SK-N-DZ (cell line): ENCODE measurements around the gene CDC25C.
"Not testable (repeated sequence)": the region's sequence is repeated elsewhere in the genome, so short reads cannot be mapped to it uniquely, and the experiment has no call there.

ENCODE experiments used
- DNase-seq: peaks from one replicate; pipeline ENCODE4 v3.0.0-alpha.2; 2015; ENCODE audit warnings: low spot score

Gene CDC25C

DNA sequence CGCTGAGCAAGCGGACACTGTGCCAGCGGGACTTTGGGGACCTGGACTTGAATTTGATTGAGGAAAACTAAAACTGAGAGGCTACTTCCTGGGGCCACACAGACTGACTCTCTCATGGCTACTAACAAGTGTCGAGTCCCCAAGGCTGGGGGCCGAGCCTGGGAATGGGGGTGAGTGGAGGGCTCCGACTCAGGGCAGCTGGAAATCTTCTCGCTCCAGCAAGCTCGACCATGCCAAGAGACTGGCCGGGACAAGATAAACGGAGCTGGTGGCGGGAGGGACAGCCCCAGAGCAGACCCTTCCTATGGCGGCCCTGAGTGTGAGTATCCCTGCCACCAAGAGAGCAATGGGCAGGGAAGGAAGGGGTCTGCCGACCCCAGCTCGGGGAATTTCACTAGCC is 15.3 kb upstream of the CDC25C start:
- DNase-seq, result no peak

DNA sequence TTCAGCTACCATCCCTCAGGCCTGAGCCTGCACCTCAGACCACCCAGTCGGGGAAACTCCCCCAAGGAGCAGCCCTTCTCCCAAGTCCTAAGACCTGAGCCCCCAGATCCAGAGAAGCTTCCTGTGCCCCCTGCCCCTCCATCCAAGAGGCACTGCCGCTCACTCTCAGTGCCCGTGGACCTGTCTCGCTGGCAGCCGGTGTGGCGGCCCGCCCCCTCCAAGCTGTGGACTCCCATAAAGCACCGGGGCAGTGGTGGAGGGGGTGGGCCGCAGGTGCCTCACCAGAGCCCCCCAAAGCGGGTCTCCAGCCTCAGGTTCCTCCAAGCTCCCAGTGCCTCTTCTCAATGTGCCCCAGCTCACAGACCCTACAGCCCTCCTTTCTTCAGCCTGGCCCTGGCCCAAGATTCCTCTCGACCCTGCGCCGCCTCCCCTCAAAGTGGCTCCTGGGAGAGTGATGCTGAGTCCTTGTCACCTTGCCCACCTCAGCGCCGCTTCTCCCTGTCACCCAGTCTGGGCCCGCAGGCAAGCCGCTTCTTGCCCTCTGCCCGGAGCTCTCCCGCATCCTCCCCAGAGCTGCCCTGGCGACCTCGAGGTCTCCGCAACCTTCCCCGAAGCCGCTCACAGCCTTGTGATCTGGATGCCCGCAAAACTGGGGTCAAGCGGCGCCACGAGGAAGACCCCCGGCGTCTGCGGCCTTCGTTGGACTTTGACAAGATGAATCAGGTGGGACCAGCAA is 13.5 kb upstream of the CDC25C start:
- no peak for DNase-seq

DNA sequence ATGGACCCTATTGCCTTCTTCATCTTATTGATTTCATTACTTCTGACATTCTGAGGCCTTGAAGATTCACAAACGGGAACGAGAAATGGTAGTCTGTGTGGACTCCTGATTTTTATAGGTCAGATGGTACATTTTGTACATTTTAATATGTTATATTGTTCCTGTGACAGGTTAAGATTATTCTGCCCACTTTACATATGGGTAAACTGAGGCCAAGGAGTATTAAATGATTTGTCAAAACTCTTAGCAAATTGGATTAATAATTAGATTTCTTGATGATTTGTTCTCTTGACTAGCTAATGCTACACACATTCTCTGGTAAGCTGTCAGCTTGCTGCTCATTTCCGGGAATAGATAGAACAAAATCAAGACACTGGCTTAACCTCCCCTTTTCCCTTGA is 8.4 kb upstream of the CDC25C start:
- DNase-seq, result no peak

DNA sequence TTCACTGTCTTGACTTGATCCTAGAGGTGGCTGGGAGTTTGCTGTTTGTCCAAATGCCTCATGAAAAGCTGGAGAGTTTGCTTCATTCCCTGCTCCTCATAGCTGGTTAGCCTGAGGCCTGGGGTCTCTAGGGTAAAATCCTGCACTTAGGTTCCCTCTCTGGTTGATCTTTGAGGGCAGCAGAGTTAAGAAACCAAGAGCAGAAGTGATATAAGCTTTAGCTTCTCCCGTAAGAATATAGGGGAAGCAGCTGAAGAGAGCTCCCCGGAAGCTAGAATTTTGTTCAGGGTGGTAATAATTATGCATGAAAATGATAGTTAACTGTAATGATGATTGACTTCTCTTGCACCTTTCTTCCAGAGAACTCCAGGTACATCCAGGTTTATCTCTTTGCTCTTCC is 7.9 kb upstream of the CDC25C start:
- no peak for DNase-seq

DNA sequence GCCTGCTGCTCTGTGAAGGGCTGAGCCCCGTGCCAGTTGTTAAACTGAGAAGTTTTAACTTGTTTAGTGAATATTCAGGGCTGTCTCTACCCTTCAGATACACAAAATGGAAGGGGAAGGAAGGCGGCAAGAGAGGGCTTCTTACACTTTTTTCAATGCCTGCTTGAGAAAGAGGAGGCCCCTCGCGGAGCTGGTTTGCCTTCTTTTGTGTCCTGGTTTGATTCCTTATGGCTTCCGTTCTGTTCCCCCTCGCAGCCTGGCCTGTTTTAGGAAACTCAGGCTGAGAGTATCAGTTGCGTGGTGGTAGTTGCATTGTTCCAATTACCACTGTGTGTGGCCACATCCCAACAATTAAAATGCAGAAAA is 7.5 kb upstream of the CDC25C start:
- no peak for DNase-seq

DNA sequence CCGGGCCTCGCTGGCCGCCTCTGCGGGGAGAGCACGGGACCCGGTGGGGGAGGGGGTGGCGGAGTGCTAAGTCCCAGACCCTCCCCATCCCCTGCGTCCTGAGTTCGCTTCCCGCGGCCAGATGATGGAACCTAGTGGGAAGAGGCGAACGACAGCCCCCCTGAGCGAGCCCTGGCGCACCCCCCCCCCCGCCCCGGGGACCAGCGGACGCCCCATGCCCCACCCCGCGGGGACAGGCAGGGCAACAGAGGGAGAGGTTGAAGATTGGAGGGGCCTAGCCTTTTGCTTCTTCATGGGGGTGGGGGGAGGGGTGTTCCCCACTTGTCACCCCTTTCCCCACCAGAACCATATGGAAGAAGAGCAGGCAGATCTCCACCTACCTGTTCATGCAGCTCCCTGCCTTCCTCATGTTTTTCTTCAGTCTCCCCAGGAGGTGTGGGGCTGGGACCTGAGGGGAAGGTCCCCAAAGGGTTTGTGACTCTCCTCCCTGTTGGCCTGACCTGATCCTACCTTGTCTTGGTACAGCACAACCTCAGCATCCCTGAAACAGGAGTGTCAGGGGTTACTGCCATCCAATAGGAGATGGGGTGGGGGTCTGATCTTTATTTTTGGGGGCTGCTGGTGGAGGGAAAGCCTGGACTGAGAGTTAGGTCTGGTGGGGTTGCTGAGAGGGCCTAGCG is 6.9 kb upstream of the CDC25C start:
- peak; percentile 19 for DNase-seq

DNA sequence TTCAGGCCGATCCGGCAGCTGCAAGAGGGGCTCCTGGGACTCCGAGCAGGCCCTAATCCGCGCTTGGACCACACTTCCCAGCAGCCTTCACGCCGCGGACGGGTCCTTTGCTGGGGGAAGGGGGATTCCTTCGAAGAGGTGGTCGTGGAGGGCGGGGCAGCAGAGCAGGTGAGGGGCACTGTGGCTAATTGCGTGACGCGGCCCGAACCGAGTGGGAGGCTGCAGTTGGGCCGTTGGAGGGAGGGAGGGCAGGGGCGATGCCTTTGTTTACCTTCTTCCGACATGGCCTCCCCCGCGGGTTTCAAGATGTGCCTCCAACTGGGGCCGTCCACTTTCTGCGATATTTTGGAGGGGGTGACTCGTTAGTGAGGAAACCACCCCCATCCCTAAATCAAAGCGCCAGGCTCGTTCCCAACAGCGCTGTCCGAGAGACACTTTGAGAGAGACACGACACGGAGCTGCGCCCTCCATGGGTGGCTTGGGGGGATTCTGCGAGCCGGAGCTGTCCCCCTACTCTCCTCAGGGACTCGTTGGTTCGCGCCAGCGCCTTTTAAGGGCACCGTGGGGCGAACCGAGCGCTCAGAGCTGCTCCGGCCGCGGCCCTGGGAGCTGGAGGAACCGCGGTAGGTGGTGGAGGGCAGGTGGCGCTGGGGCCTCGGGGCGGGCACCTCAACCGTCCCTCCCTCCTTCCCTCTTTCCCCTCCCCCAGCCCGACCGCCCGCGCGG is 6.2 kb upstream of the CDC25C start, which contains the start of gene FAM53C:
Gene FAM53C, plus strand, starts transcription at position 582 of the 726 bp plus-strand sequence. CDS start 3,070 bp downstream, outside the sequence.
- DNase-seq, result peak; percentile 95

DNA sequence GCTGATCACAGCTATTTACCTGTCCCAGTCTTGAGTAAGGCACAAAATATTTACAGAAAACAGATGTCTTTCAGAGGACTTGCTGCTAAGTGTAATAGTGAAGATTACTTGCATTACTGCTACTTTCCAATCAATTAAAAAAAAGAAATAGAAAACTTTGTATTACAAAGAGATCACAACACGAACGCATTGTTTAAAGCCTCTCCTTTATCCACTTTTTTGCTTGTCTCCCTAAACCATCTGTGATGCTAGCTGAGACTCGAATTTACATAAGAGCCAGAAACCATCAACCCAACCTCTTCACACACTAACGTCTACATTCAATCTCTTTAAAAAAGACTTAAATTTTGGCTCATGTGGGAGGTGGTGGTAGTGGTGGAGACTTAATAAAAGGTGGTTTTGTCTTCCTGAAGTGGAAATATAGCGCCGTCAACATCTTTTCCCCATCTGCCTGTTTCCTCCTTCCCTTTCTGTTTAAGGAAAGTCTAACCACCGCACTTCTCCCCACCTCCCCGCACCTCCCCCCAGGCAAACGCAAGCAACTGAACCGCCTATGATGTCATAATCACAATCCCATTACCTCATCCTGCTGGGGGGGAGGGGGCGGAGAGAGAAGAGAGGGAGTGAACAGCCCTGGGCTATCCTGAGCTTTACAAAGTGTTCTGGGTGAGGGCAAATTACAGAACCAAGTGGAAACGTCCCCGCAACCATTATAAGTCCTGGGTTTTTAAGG is 5.5 kb upstream of the CDC25C start:
- DNase-seq, result no peak

DNA sequence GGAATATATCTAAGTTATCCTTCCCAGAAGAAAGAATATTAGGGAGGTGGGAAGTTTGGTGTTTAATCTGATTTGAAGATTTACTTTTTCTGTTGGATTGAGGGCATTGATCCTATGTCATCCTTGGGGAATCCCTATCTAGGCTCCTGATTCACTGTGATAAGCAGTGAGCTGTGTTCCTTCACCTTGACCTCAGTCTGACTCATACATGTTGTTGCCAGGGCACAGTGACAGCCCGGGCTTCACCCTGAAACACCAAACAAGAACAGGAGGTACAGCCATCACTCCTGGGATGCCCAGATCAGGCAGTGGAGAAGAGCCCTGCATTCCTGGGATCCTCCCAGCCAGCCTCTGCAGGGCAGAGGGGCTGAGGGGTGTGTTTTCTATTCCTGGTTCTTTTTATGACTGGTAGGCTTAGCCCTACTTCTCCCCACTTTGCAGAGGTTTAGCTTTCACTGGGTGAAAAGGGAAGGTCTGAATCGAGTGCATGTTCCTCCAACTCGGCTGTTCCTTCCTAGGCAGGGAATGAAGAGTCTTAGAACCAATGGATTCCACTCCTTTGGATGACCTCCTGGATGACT is 3.4 kb upstream of the CDC25C start:
- no peak for DNase-seq

DNA sequence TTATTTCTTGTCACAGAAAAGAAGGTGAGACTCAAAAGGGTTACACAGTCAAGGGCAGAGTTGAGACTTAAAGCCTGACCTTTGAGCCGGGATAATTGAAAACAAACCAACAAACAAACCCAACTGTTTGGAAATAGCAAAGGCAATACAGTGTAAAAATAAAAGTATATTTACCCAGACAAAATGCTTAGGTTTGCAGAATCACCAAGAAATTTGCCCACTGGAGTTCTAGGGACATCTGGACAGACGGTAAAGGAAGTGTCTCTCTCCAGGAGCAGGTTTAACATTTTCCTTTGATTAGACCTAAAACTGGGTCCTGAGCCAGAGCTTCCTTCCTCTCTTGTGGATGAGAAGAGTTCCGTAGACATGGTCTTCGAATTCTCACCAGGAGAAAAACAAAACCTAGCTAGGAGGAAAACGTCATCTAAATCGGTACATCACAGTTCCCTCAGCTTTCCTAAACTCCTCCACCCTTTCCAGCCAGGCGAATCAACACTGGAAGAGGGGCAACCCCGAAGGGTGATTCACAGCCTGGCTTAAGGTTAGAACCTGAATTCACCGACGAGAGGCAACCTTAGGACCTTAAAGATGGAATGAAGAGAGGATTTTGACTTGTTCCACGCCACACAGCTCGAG is 673 bp downstream of the CDC25C start:
- DNase-seq, result no peak

DNA sequence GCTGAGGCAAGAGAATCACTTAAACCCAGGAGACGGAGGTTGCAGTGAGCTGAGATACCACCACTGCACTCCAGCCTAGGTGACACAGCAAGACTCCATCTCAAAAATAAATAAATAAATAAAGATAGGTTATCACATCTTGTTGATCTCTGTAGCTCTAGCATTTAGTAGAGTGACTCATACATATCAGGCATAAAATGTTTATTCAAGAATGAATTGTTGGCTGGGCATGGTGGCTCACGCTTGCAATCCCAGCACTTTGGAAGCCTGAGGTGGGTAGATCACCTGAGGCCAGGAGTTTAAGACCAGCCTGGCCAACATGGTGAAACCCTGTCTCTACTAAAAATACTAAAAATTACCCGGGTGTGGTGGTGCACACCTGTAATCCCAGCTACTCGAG is 13.4 kb downstream of the CDC25C start:
- not testable (repeated sequence) for DNase-seq

DNA sequence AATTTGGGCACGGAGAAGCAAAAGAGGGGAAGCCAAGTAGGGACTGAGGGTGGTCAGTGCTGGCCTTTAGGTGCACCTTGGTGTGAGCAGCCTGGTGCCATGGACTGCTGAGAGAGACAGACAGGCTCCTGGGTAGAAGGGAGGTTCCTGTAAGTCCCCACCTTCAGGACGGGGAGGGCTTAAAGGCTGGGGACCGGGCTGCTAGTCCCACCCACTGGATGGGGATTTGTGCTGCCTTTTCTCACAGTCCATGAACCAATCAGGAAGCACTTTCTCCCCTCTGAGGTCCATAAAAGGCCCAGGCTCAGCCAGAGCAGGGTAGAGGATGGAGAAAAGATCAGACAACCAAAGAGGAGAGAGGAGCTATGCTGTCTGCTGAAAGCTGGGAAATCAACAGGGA is 15.2 kb downstream of the CDC25C start:
- no peak for DNase-seq

DNA sequence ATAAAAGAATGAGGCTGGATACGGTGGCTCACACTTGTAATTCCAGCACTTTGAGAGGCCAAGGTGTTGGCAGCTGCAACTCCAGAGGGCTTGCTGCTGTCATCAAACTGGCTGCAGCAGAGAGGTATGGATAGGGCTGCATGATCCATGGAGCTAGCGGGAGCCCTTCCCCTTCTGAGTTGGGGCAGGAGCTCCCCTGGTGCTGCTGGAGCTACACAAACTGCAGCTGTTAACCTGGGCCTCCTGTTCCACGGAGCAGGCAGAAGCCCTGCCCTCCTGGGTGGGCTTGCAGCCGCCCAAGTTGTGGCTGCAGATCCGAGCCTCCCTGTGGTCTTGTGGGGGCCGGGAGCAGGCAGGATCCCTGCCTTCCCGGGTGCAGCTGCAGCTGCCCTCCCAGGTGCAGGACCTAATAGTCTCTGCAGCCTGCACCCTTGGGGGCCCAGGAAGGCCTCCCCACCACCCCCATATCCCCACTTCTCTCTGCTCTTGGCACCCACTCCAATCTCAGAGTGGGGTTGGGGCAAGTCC is 15.8 kb downstream of the CDC25C start:
- no peak for DNase-seq

DNA sequence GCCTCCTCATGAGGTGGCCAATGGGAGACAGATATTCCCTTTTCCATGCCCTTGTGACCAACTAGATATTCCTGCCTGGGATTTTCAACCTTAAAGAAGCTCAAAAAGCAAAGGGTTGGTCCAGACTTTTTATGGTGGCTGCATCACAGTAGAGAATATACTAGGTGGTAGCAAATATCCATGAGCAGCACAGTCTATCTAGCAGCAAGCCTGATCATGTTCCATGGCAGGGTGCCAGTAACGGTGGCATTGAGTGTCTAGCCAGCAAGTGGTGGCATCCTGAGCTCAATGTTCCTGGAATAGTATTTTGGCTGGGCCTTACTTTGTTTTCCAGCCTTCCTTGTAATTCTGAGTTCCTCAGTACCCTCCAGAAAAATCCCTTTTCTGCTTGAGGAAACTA is 25.8 kb downstream of the CDC25C start:
- no peak for DNase-seq

DNA sequence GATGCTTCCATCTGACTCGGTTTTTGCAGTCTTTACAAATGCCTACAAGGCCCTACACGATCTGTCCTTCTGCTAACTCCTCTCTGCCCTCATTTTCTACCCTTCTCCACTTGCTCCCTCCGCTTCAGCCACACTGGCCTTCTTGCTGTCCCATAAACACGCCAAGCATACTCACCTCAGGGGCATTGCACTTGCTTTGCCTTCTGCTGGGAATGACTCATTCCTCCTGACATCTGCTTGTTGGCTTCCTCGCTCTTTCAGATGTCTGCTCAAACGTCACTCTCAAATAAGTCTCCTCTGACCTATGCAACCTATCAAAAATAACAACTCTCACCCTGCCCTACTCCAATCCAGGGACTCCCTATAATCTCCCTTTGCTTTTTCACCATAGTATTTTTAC is 28.2 kb downstream of the CDC25C start:
- no peak for DNase-seq

DNA sequence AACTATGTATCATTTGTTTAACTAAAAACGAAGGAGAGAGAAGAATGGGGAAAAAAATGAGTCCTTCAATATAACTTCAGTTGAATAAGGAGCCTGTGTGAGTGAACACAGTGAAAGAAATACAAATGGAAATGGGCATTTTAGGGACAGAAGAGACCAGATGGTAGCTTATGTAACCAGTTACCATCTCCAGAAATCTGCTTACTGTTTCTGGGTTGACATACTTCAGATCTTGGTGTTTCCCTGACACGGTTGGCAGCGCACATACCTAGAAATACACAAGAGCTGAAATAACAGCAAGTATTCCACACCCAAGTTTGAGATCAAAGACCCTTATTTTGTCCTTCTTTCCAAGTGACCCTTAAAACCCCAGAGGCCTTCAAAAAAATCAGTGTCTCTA is 42.3 kb downstream of the CDC25C start:
- no peak for DNase-seq

DNA sequence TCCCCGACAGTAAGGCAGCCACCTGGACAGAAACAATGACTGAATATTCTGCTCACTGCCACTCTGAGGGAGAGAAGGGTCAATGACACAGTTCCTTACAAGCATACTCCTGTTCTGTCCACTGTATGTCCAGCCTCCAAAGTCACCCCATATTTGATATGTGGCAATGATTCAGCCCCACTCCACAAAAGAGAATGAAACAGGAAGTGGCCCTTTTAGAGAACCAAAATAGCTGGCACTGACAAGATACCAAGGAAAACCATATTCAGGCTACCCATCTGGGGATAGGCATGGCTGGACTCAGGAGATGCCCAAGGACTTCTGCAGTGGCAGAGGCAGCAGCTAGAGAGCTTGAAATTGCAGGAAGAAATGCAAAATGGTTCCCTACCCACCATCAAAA is 44.4 kb downstream of the CDC25C start:
- DNase-seq, result no peak

DNA sequence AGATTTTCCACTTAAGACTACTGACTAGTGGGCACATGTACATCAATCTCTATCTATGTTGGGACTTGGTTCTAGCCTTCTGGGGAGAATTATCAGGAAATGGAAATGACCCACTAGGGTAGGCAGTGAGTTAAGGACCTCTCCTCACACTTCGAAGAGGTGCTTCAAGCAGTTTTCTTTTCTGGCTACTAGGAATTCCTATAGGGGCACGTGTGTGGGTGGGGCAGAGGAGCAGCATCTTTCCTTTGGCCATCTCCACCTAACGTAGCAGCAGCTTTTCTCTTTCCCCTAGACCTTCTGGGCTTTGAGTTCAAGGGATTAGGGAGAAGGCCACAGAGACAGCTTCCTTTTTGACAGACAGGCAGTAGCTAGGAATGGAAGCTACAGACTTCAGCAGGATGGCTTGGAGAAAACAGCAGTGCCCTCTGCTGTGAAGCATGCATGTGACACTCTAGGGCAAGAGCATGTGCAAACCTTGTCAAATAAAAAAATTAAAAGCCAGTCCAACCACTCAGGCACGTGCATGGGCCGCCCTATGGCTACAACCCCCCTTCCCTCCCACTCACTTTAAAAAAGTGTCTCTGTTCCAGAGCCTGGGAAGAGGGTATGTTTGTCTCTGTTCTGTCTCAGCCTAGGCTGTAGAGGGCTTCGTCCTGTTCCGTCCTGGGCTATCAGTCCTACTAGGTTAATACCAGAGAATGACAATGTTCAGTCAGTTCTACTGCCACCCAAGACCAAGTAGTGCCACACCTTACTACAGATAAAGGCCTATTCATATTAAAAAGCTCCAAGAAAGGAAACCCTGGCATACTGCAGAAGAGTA is 48.5 kb downstream of the CDC25C start:
- DNase-seq, result peak; percentile 56

DNA sequence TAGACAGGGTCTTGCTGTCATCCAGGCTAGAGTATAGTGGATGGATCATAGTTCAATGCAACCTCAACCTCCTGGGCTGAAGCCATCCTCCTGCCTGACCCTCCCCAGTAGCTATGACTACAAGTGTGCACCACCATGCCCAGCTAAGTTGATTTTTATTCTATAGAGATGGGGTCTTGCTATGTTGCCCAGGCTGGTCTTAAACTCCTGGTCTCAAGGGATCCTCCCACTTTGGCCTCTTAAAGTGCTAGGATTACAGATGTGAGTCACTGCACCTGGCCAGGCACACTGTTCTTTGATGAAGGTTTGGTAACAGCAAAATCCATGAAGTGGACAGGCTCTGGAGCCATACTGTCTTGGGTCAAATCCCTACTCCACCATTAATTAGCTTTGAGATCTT is 50.7 kb downstream of the CDC25C start:
- no peak for DNase-seq
